GM18502 (cell line): ENCODE measurements around the gene KRT85.

Experiments
- ATAC-seq: cut with Tn5 transposase; IDR thresholded peaks from one replicate; pipeline ENCODE4 v1.9.1; 2021; ENCODE audit warnings: mild to moderate bottlenecking; ENCODE audit not compliant: unreplicated experiment, poor library complexity

KRT85 gene

DNA sequence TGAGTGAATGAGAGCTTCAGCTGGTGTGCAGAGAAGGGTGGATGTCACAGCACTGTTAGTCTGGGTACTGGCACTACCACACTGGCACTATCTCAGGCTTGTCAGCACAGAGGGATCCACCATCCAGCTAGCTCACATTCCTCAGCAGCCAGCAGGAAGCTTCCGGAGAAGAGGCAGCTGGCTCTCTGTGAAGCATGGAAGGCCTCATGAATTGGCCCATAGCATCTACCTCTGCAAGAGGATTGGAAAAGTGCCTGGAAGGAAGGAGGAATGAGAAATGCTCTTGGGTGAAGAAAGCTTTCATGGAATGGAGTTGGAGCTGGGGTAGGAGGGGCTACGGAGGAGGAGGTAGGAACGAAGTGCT lies 56.0 kb downstream of the KRT85 start:
- no peak for ATAC-seq

DNA sequence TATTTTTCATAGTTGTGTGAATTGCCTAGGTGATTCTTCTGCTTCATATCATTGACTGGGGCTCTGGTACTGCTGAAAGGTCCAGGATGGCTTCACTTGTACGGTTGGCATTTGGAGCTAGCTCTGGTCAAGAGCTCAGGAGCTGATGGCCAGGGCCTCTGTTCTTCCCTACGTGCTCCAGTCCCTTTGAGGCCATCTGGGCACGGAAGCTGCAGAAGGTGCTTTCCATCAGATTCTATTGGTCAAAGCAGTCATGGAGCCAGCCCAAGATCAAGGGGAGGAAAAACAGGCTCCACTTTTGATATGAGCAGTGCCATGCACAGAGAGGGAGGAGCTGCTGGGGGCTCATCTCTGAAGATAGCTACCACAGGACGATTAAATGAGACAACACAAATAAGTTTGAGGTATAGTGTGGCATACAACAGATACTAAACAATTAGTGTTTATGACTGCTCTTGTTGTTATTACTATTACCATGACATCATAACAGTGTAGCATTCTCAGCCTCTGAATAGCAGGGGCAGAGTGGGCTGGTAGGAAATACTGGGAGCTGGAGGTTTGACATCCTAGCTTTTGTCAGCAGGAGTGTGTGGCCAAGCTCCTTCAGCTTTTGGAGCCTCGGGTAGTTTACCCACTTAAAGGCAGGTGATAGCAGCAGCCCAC lies 56.5 kb downstream of the KRT85 start:
- ATAC-seq, result no peak
